SH-SY5Y (cell line): Measurements from ENCODE around the gene PRKG1.

Experiments
- GATA2 ChIP-seq: IDR thresholded peaks from 2 replicates; pipeline ENCODE4 v1.6.1; 2011; ENCODE audit warnings: mild to moderate bottlenecking, low read depth, low read length
- GATA3 ChIP-seq: IDR thresholded peaks from 2 replicates; pipeline ENCODE4 v1.6.1; 2011; ENCODE audit warnings: low read depth, mild to moderate bottlenecking, low read length, moderate library complexity

Gene PRKG1

GRCh38 chr10:52256832-52257691 is 1182.8 kb downstream of the PRKG1 start:
- TF ChIP-seq GATA2 = no peak

GRCh38 chr10:52257692-52258075 is 1183.4 kb downstream of the PRKG1 start:
- no peak for TF ChIP-seq GATA2
- no peak for TF ChIP-seq GATA3

- no peak for TF ChIP-seq GATA3
- no peak for TF ChIP-seq GATA2
Measured at GRCh38 chr10:52258799-52259425, 1184.6 kb downstream of the PRKG1 start.

DNA sequence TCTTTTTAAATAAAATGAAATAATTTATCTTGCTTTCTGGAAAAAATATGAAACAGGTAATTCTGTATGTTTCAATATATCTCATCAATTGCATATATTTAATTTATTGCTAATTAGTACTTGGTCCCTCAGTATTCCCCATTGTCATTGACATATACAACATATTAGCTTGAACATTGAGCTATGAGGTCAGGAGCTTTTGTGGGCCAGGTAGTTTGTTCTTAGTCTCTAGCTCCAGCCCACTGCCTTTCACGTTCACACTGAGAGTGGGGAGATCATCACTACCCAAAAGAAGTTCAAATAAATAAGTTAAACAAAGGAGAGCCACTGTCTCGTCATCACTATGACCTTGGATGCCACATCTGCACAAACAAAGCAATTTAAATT is 1185.1 kb downstream of the PRKG1 start:
- TF ChIP-seq GATA3 = no peak
- TF ChIP-seq GATA2 = no peak

- no peak for TF ChIP-seq GATA3
- no peak for TF ChIP-seq GATA2
Measured at GRCh38 chr10:52261362-52261761, 1187.1 kb downstream of the PRKG1 start.

DNA sequence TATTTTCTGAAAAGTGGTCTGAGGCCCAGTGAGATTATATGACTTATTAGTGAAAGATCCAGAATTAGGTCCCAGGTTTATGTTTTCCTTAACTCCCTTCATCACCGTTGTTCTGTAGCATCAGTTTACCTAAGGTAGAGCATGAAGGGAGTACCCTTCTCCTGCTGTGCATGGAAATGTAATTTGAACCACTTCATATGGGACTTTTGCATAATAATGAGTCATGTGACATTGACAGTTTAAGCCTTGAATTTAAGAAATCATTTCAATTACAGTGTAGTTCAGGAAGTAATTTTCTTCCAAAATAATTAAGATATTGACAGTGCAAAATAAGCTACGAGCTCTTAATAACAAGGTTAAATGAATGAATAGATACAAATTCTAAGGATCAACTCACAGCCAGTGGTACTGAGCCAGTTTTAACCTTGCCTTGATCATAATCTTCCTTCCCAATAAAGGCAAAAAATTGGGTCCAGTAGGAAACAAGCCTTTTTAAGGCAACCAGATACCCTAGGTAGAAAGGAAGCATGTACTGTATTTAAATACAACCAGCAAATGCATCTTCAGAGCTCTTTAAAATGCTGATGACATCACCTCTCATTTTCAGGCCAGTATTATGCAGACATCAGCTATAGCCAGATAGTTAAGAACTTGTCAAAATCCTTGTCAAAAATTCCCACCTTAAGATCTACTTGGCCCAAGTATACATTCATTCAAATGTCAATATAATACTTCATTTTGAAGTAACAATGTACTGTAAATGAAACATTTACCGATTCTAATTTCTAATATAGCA is 1191.0 kb downstream of the PRKG1 start:
- TF ChIP-seq GATA3 = no peak
- no peak for TF ChIP-seq GATA2

GRCh38 chr10:52266858-52267257 is 1192.6 kb downstream of the PRKG1 start:
- TF ChIP-seq GATA3 (no peak), GATA2 (no peak)

- no peak for TF ChIP-seq GATA2
- no peak for TF ChIP-seq GATA3
Measured at GRCh38 chr10:52268790-52269189, 1194.5 kb downstream of the PRKG1 start.

DNA sequence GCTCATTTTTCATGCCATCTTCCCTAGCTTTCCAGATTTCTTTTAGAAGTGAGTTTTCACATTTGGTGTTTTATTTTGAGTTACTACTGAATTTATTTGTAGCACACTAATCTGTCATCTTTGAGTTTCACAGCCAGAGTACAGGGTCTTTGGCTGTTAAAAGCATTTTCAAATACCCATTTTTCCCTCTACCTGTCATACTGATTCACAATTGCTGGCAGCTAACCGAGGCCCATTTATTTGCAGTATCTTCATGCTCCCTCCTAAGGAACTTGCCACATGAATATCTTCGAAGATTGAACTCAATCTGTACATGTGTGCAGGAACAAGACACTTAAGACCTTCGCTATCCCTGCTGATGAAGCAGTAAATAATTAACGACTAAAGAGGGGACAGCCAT is 1194.9 kb downstream of the PRKG1 start:
- no peak for TF ChIP-seq GATA3
- TF ChIP-seq GATA2 = no peak

GRCh38 chr10:52276163-52276562 is 1201.9 kb downstream of the PRKG1 start:
- TF ChIP-seq GATA3 (no peak), GATA2 (no peak)

DNA sequence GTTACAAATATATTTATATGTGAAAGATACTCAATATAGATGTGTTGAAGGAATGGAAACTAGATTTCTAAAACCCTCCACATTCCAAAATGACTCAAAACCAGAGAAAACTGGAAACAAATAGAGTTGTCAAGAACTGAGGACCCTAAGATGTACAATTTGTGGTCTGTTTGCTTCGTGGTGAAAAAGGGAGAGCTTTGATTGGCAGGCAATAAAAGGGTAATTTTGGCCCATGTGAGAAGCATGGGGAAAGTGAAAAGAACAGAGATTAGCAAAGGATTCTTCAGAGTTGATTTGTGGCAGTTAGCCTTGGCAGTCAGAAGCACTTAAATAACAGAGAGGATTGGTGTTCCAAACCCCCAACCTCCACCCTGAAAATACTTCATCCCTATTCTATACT is 1202.7 kb downstream of the PRKG1 start:
- TF ChIP-seq GATA2 = no peak
- no peak for TF ChIP-seq GATA3

GRCh38 chr10:52279546-52279945 is 1205.3 kb downstream of the PRKG1 start:
- TF ChIP-seq GATA2 (no peak), GATA3 (no peak)

DNA sequence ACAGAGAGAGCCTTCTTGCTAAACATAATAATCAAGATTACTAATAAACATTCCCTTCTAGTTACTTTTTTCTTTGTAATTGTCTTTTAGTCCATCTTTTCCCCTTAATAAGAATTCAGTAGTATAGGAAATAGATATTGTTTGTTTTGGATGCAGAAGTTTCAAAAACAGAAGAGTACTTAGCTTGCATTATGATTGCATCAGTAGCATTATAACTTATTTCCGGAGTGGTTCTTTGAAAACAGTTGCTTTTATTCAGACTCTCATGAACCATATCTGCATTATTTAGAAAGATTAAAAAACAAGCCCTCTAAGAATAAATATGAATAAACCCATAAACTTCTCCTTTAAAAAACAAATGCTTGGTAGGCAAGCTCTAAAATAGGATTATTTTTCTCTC is 1205.8 kb downstream of the PRKG1 start:
- TF ChIP-seq GATA2 (no peak), GATA3 (no peak)

DNA sequence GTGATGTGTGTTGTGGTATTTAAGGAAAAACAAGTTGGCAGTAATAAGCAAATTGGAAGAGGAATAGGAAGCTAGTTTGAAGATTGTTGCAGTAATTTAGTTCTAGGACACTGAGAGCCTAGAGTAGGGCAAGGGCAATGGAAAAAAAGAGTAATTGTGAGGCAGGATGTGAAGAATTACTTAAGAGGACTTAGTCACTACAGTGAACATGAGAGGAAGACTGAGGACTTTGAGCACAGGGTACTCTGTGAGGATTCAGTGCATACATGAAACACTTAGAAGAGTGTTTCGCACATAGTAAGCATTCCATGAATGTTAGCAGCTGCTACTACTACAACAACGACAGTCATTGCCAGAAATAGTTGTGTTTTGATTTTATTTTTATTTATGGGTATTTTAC is 1208.9 kb downstream of the PRKG1 start:
- TF ChIP-seq GATA2 = no peak
- no peak for TF ChIP-seq GATA3
